Endometrial microvascular endothelial cells (primary cell): ENCODE measurements around the gene DNASE1L2. TPM values are rescaled to one million over a fixed set of nuclear protein-coding genes. Genes with fewer than 3 reads are reported as not detected.

Experiments used
- in situ Hi-C: cut with HindIII; loops from 2 replicates; pipeline ENCODE4 v1.10.0; 2017; ENCODE audit warnings: low sequenced_read_pairs, low pct_unique_long_range_greater_than_20kb; ENCODE audit errors: inconsistent ontology term
- total RNA-seq: library from RNA; depleted of rRNA; stranded (reverse); fragments of >200 nt; gene quantifications from one replicate; pipeline ENCODE4 v1.2.3, GENCODE V29; 2015; ENCODE audit errors: inconsistent ontology term

Gene DNASE1L2
- total RNA-seq, 1 donor from 2014 or later = 0.09 TPM

- in situ Hi-C loops = no loop called here
These were observed 42.9 kb downstream of the DNASE1L2 start for GRCh38 chr16:2278956-2279800.

- in situ Hi-C loops = no loop called here
These were observed 44.2 kb downstream of the DNASE1L2 start for GRCh38 chr16:2280461-2280860.

DNA sequence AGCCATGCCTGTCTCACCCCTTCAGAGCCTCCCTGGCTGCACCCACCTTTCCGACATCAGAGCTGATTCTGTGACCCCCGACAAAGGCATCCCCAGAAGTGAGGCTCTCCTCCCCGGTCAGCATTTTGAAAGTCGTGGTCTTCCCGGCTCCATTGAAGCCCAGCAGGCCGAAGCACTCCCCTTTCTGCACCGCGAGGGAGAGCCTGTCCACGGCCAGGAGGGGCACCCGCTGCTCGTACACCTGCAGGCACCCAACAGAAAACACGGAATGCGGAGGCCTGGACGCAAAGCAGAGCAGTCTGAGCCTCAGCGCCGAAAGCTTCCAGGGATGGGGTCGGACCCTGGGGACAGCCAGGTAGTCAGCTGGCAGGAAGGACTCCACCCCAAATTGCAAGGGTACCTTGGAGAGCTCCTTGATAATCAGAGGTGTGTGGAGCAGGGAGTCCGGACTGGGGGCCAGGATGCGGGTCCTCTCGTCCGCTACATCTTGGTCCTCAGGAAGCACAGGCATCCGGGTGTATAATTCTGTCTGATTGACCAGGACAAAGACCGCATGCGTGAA, 44.8 kb downstream of the DNASE1L2 start:
- in situ Hi-C loops = no loop called here

DNA sequence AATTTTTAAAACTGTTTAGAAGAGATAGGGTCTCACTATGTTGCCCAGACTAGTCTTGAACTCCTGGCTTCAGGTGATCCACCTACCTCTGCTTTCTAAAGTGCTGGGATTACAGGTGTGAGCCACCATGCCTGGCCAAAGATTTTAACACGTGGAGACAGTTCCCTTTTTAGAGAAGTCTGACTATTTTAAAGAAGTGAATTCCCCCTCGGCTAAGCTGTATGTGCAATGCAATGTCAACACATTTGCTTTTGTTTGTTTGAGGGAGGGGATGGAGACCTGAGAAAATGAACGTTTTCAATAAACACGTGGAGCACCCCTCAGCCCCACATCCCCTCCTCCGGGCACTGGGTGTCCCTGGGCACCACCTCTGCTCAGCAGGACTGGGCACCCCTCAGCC, 46.0 kb downstream of the DNASE1L2 start:
- in situ Hi-C loops = no loop called here

GRCh38 chr16:2282866-2283555, 46.8 kb downstream of the DNASE1L2 start:
- in situ Hi-C loops = no loop called here

DNA sequence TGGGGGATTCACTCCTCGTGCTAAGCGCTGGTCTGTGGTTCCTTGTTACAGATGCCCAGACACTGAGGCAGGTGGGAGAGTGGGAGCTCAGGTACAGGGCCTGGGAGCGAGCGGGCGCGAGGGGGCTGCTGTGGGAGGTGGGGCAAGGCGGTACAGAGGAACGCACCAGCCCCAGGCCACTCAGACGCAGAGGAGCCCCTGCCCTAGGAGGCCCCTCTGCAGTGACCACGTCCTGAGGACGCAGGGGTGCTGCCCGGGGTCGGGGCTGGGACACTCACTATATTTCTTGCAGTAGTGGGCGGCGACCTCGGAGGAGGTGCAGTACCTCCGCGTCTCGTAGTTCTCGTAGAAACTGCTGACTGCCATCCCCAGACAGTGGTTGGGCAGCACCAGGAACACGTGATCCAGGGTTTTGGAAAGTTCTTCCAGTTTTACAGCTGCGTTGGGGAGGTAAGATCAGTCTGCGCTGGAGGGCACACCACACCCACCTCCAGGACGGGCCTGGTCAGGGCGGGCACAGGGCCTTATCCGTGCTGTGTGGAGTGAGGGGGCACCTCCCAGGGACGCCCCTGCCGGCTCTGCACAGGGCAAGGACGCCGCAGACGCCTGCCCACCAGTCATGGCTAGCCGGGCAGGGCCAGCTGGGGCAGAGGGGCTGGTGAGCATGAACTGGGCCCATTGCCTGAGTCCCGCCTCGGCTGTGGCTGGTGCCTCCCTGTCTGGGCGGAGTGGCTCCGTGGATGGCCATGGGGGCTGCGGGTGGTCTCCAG, 47.9 kb downstream of the DNASE1L2 start:
- in situ Hi-C loops = no loop called here

- in situ Hi-C loops = no loop called here
These were observed 48.7 kb downstream of the DNASE1L2 start for GRCh38 chr16:2284797-2285576.

- in situ Hi-C loops = no loop called here
These were observed 49.5 kb downstream of the DNASE1L2 start for GRCh38 chr16:2285731-2286191.

DNA sequence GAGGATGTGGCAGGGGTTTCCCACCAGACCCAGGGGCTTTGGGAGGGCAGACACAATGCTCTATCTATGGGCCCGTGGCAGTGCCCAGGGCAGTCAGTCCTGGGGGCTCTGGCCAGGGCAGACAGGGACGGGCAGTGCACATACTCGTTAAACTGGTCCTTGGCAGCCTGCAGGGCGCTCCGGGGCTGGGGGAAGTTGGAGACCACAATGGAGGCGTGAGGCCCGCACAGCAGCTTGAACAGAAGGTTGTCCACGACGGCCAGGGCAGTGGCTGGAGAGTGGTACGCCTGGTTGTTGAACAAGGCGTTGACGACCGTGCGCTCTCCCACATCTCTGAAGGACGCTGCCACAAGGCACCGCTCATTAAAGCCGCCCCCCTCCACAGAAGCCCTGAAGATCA, 50.3 kb downstream of the DNASE1L2 start:
- in situ Hi-C loops = no loop called here

- in situ Hi-C loops = no loop called here
These were observed 51.8 kb downstream of the DNASE1L2 start for GRCh38 chr16:2287916-2288547.

Other genes starting within 250 kb of the DNASE1L2 start
- gene SYNGR3, start 246.5 kb upstream of the DNASE1L2 start, total RNA-seq = not detected
- gene ZNF598, start 226.6 kb upstream of the DNASE1L2 start, total RNA-seq = 50.6 TPM
- not detected for gene NPW, start 216.7 kb upstream of the DNASE1L2 start, total RNA-seq
- gene NHERF2, start 209.5 kb upstream of the DNASE1L2 start, total RNA-seq = 194 TPM
- gene NTHL1, start 188.6 kb upstream of the DNASE1L2 start, total RNA-seq = 38.8 TPM
- 59.2 TPM for gene TSC2, start 188.5 kb upstream of the DNASE1L2 start, total RNA-seq
- 53.8 TPM for gene PKD1, start 100.5 kb upstream of the DNASE1L2 start, total RNA-seq
- gene RAB26, start 87.8 kb upstream of the DNASE1L2 start, total RNA-seq = 0.74 TPM
- gene TRAF7, start 80.7 kb upstream of the DNASE1L2 start, total RNA-seq = 87.3 TPM
- not detected for gene CASKIN1, start 39.8 kb upstream of the DNASE1L2 start, total RNA-seq
- gene MLST8, start 31.0 kb upstream of the DNASE1L2 start, total RNA-seq = 40.6 TPM
- gene BRICD5, start 25.6 kb upstream of the DNASE1L2 start, total RNA-seq = 1.9 TPM
- 21.6 TPM for gene PGP, start 21.6 kb upstream of the DNASE1L2 start, total RNA-seq
- 34.6 TPM for gene E4F1, start 12.9 kb upstream of the DNASE1L2 start, total RNA-seq
- 31.7 TPM for gene ECI1, start 15.1 kb downstream of the DNASE1L2 start, total RNA-seq
- gene RNPS1, start 31.7 kb downstream of the DNASE1L2 start, total RNA-seq = 177 TPM
- 43.3 TPM for gene ABCA3, start 104.3 kb downstream of the DNASE1L2 start, total RNA-seq
- gene CCNF, start 193.0 kb downstream of the DNASE1L2 start, total RNA-seq = 43.1 TPM
- 10.1 TPM for gene TEDC2, start 223.7 kb downstream of the DNASE1L2 start, total RNA-seq
- gene NTN3, start 234.9 kb downstream of the DNASE1L2 start, total RNA-seq = not detected
- 15.1 TPM for gene TBC1D24, start 238.7 kb downstream of the DNASE1L2 start, total RNA-seq